GM12878 (cell line): ENCODE results near the gene KISS1. TPM values are rescaled to one million over a fixed set of nuclear protein-coding genes. Genes with fewer than 3 reads are reported as not detected.

Experiments
- ATAC-seq: fragments of 200-7000 bp; cut with Tn5 transposase; 3 replicates; pipeline ENCODE4 v1.9.1; 2020; ENCODE audit warnings: mild to moderate bottlenecking, moderate library complexity
- BruUV-seq: library from RNA; stranded (reverse); fragments of 400-500 nt; replicated peaks from 2 replicates; lab custom pipeline; 2021; lab: Mats Ljungman, UMichigan
- CTCF ChIA-PET: fragments of 300-600 bp; sonication (Branson Sonifier 250); formaldehyde crosslinking; extraction: SDS; loops from one replicate; lab custom pipeline; 2021; ENCODE audit warnings: inconsistent platforms; lab: Yijun Ruan, JAX
- POLR2A ChIA-PET: fragments of 350-600 bp; formaldehyde crosslinking; extraction: SDS; loops from one replicate; lab custom pipeline; 2021; ENCODE audit warnings: inconsistent platforms; lab: Charles Lee
- RAD21 ChIA-PET: fragments of 300-600 bp; sonication (Branson Sonifier 250); formaldehyde crosslinking; loops from one replicate; lab custom pipeline; 2023; ENCODE audit warnings: antibody characterized with exemption; ENCODE audit not compliant: unreplicated experiment; lab: Charles Lee
- SMC1A ChIA-PET: fragments of 300-600 bp; sonication (Branson Sonifier 250); formaldehyde crosslinking; loops from one replicate; lab custom pipeline; 2023; ENCODE audit not compliant: unreplicated experiment, uncharacterized antibody; lab: Charles Lee
- DNase-seq: peaks from one replicate; pipeline ENCODE4 v3.0.0-alpha.2; 2011; ENCODE audit warnings: low read depth, low spot score
- FAIRE-seq: peaks from 3 replicates; lab custom pipeline; 2011; peaks lifted over from hg19 to GRCh38; lab: Jason Lieb, UNC
- H2AFZ ChIP-seq: 2 replicates; pipeline ENCODE4 v1.6.0; 2011; ENCODE audit warnings: low read depth, low read length, control low read depth; ENCODE audit not compliant: control insufficient read depth
- H3K27ac ChIP-seq: 2 replicates; pipeline ENCODE4 v1.5.1; 2011; ENCODE audit warnings: control low read depth; ENCODE audit not compliant: control insufficient read depth, insufficient read depth
- H3K27me3 ChIP-seq, 2 experiments: replicated peaks in 1 of 2; 2 replicates each; pipeline versions ENCODE4 v1.6.0 to v1.6.1; 2011; ENCODE audit warnings: low read length in 1 of 2; ENCODE audit not compliant: control insufficient read depth in 2 of 2, insufficient read depth in 2 of 2
- H3K36me3 ChIP-seq, 2 experiments: 2 replicates each; pipeline ENCODE4 v1.5.1; 2011; ENCODE audit warnings: low read length in 1 of 2; ENCODE audit not compliant: control insufficient read depth in 2 of 2, insufficient read depth in 2 of 2
- H3K4me1 ChIP-seq: 2 replicates; pipeline ENCODE4 v1.6.1; 2011; ENCODE audit warnings: mild to moderate bottlenecking, low read length, moderate library complexity, mixed read lengths; ENCODE audit not compliant: control insufficient read depth, insufficient read depth
- H3K4me2 ChIP-seq: 2 replicates; pipeline ENCODE4 v1.6.0; 2011; ENCODE audit warnings: control low read depth; ENCODE audit not compliant: control insufficient read depth, insufficient read depth
- H3K4me3 ChIP-seq: fragments of 200-600 bp; sonication (generic); 2 replicates; pipeline ENCODE4 v1.5.1; 2016
- H3K79me2 ChIP-seq: 2 replicates; pipeline ENCODE4 v1.6.0; 2011; ENCODE audit warnings: low read length; ENCODE audit not compliant: control insufficient read depth, insufficient read depth
- H3K9ac ChIP-seq: 2 replicates; pipeline ENCODE4 v1.8.0; 2011; ENCODE audit warnings: low read length, control low read depth, mixed read lengths; ENCODE audit not compliant: control insufficient read depth, insufficient read depth
- H3K9me3 ChIP-seq: replicated peaks from 3 replicates; pipeline ENCODE4 v1.5.1; 2011; ENCODE audit warnings: mild to moderate bottlenecking, low read length; ENCODE audit not compliant: control insufficient read depth, insufficient read depth
- H4K20me1 ChIP-seq: 2 replicates; pipeline ENCODE4 v1.6.0; 2011; ENCODE audit not compliant: control insufficient read depth, insufficient read depth
- BHLHE40 ChIP-seq, 2 experiments: fragments of 450-650 bp in 1 of 2; IDR thresholded peaks; 2 replicates each; pipeline ENCODE4 v1.6.1; 2011 to 2017; ENCODE audit warnings: low read depth in 2 of 2, borderline replicate concordance in 1 of 2, improper control_type of control experiment in 1 of 2, low read length in 1 of 2, mild to moderate bottlenecking in 1 of 2
- BMI1 ChIP-seq: fragments of 450-650 bp; IDR thresholded peaks from 2 replicates; pipeline ENCODE4 v1.6.1; 2016; ENCODE audit warnings: mild to moderate bottlenecking, moderate library complexity, borderline replicate concordance
- CREM ChIP-seq: IDR thresholded peaks from 2 replicates; pipeline ENCODE4 v1.6.1; 2014; ENCODE audit warnings: antibody characterized with exemption, low read depth
- ELK1 ChIP-seq: IDR thresholded peaks from 2 replicates; pipeline ENCODE4 v1.6.1; 2012; ENCODE audit warnings: low read depth, low read length, improper control_type of control experiment
- HDAC2 ChIP-seq: fragments of 200-600 bp; sonication (generic); IDR thresholded peaks from 2 replicates; pipeline ENCODE4 v1.6.1; 2017
- HDAC6 ChIP-seq: fragments of 200-600 bp; sonication (generic); IDR thresholded peaks from one replicate; pipeline ENCODE4 v1.8.0; 2017; ENCODE audit warnings: antibody characterized with exemption; ENCODE audit not compliant: unreplicated experiment
- MAX ChIP-seq: IDR thresholded peaks from 2 replicates; pipeline ENCODE4 v1.6.1; 2012; ENCODE audit warnings: low read depth, low read length, improper control_type of control experiment
- SUPT20H ChIP-seq: IDR thresholded peaks from 2 replicates; pipeline ENCODE4 v1.6.1; 2011; ENCODE audit warnings: low read depth, mild to moderate bottlenecking, low read length, moderate library complexity, borderline replicate concordance; ENCODE audit not compliant: control insufficient read depth
- SUZ12 ChIP-seq: fragments of 200-600 bp; sonication (generic); IDR thresholded peaks from one replicate; pipeline ENCODE4 v1.6.1; 2018; ENCODE audit warnings: antibody characterized with exemption, mild to moderate bottlenecking; ENCODE audit not compliant: unreplicated experiment
- TAF1 ChIP-seq: IDR thresholded peaks from 2 replicates; pipeline ENCODE4 v1.6.1; 2011; ENCODE audit warnings: mild to moderate bottlenecking, low read depth, low read length, borderline replicate concordance
- TCF3 ChIP-seq: IDR thresholded peaks from 2 replicates; pipeline ENCODE4 v1.6.1; 2012; ENCODE audit warnings: low read depth, mild to moderate bottlenecking, low read length, borderline replicate concordance; ENCODE audit not compliant: insufficient read depth
- WGBS: methylation state at CpG from one replicate; pipeline ENCODE4 v1.1.6; 2016; ENCODE audit warnings: low lambda C conversion rate; ENCODE audit not compliant: insufficient replicate concordance, insufficient coverage; ENCODE audit errors: missing lambda C conversion rate; 5-methylcytosine and 5-hydroxymethylcytosine counted together
- in situ Hi-C: fragments of 300-500 bp; cut with MboI; formaldehyde crosslinking; loops from 9 replicates; pipeline ENCODE4 v1.14.3; 2018; ENCODE audit warnings: mixed read lengths
- intact Hi-C: fragments of 100-400 bp; cut with micrococcal nuclease; formaldehyde crosslinking; loops from one replicate; pipeline ENCODE4 v1.14.2; 2022; ENCODE audit not compliant: unreplicated experiment
- polyA plus RNA-seq, 11 experiments: library from polyadenylated mRNA; depleted of rRNA in 4 of 11; unstranded in 6 of 11; stranded (reverse) in 5 of 11; fragments of >200 nt; fragmentation: Nextera tagmentation in 4 of 11; fragmentation: Illumina TruSeq in 1 of 11; extraction: Ambion mirVana in 4 of 11; extraction: Trizol in 1 of 11; gene quantifications; 1 replicate in 1 of 11; 2 replicates in 10 of 11; pipeline versions ENCODE4 v1.2.1 to v1.2.3, GENCODE V29; 2011 to 2016; ENCODE audit warnings: inconsistent platforms in 2 of 11, missing spikeins in 2 of 11, low read depth in 1 of 11
- total RNA-seq, 4 experiments: library from RNA; depleted of rRNA in 3 of 4; stranded (reverse); fragments of >200 nt in 3 of 4; fragmentation: Illumina TruSeq in 1 of 4; extraction: Trizol in 1 of 4; gene quantifications; 2 replicates each; pipeline versions ENCODE4 v1.2.1 to v1.2.3, GENCODE V29; 2013 to 2021
- TF ChIP-seq, protein P1 (sequence below): IDR thresholded peaks from 2 replicates; pipeline ENCODE4 v1.6.1; 2011; ENCODE audit warnings: low read depth, mild to moderate bottlenecking, low read length, moderate library complexity, borderline replicate concordance; ENCODE audit errors: extremely low read depth

The KISS1 gene
- total and polyA plus RNA-seq, 10 of the 15 experiments (the other 5 are each of a cell fraction or from before 2014, with no cell fraction given): not detected

- H3K9ac ChIP-seq: no peak overlapping the region
- no peak for TF ChIP-seq TAF1
- no peak for TF ChIP-seq SUZ12
- TF ChIP-seq, all 136 proteins: peak for 0
- Histone ChIP-seq H3K79me2 (no peaks in the 10 kb centered on the region), H3K4me1 (no peaks in the 10 kb centered on the region), H3K36me3 (no peaks in the 10 kb centered on the region), H2AFZ (no peak overlapping the region), H3K4me2 (no peak overlapping the region), H3K27ac (no peak overlapping the region), H3K9me3 (no peaks in the 10 kb centered on the region), H4K20me1 (no peaks in the 10 kb centered on the region), H3K4me3 (no peak overlapping the region), H3K27me3 (peaks cover 4 to 6% of the 10 kb centered on the region in 2 experiments; a peak in 3 of 4 replicates)
- ChIA-PET CTCF (interaction anchor here (1.8 kb wide), 1 partner anchor 17 kb away, joined by 5 read pairs; no protein-coding TSS in a partner anchor), POLR2A (no interaction called here), SMC1A (no interaction called here), RAD21 (no interaction called here)
- FAIRE-seq (no peak), ATAC-seq (no peak), DNase-seq (no peak)
- no TSS peak for BruUV-seq
- in situ Hi-C loops: no loop called here
- 5% methylated on average over 6 of the region's 6 CpGs for WGBS
- intact Hi-C loops: no loop called here
These were observed 50.0 kb downstream of the KISS1 start for GRCh38 chr1:204146309-204146708.

GRCh38 chr1:204145033-204145504 is 51.2 kb downstream of the KISS1 start:
- FAIRE-seq (no peak), DNase-seq (no peak), ATAC-seq (no peak)
- no peak overlapping the region for H3K9ac ChIP-seq
- POLR2A ChIA-PET: no interaction called here
- H3K4me1 ChIP-seq: no peaks in the 10 kb centered on the region
- no peaks in the 10 kb centered on the region for H4K20me1 ChIP-seq
- peaks cover 3 to 4% of the 10 kb centered on the region in 2 experiments; a peak in 3 of 4 replicates for H3K27me3 ChIP-seq
- WGBS: 0% methylated on average over 4 of the region's 4 CpGs
- RAD21 ChIA-PET: no interaction called here
- no TSS peak for BruUV-seq
- no peak overlapping the region for H2AFZ ChIP-seq
- H3K4me3 ChIP-seq: no peak overlapping the region
- in situ Hi-C loops: no loop called here
- intact Hi-C loops: no loop called here
- H3K9me3 ChIP-seq: no peaks in the 10 kb centered on the region
- H3K27ac ChIP-seq: no peak overlapping the region
- H3K79me2 ChIP-seq: no peaks in the 10 kb centered on the region
- H3K4me2 ChIP-seq: no peak overlapping the region
- H3K36me3 ChIP-seq: no peaks in the 10 kb centered on the region
- SMC1A ChIA-PET: interaction anchor here (0.7 to 1.2 kb wide), 2 partner anchors 11 to 17 kb away, joined by 3 to 4 read pairs; no protein-coding TSS in a partner anchor
- CTCF ChIA-PET: interaction anchor here (0.7 to 1.8 kb wide), 4 partner anchors 16 to 198 kb away, joined by 3 to 5 read pairs (median 3); no protein-coding TSS in a partner anchor
- no peak for TF ChIP-seq BHLHE40 (IDR thresholded peaks at IDR 0.05; ENCODE audit: borderline replicate concordance in 1 of 2, low read depth in 2 of 2, low read length in 1 of 2)
- TF ChIP-seq ELK1: no peak
- TF ChIP-seq, protein P1, sequence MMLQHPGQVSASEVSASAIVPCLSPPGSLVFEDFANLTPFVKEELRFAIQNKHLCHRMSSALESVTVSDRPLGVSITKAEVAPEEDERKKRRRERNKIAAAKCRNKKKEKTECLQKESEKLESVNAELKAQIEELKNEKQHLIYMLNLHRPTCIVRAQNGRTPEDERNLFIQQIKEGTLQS: no peak
- no peak for TF ChIP-seq HDAC6
- TF ChIP-seq SUPT20H: no peak
- TF ChIP-seq CREM: no peak
- TF ChIP-seq TCF3: no peak
- no peak for TF ChIP-seq BMI1
- TF ChIP-seq HDAC2: no peak
- TF ChIP-seq MAX: no peak
